NCI-H1105 (cell line): ENCODE data around the gene API5.
"Not testable (repeated sequence)": the region's sequence is repeated elsewhere in the genome, so short reads cannot be mapped to it uniquely, and the experiment has no call there.

ENCODE experiments used
- DNase-seq: peaks from one replicate; lab custom pipeline; 2025; lab: John Stamatoyannopoulos, UW

Gene API5

DNA sequence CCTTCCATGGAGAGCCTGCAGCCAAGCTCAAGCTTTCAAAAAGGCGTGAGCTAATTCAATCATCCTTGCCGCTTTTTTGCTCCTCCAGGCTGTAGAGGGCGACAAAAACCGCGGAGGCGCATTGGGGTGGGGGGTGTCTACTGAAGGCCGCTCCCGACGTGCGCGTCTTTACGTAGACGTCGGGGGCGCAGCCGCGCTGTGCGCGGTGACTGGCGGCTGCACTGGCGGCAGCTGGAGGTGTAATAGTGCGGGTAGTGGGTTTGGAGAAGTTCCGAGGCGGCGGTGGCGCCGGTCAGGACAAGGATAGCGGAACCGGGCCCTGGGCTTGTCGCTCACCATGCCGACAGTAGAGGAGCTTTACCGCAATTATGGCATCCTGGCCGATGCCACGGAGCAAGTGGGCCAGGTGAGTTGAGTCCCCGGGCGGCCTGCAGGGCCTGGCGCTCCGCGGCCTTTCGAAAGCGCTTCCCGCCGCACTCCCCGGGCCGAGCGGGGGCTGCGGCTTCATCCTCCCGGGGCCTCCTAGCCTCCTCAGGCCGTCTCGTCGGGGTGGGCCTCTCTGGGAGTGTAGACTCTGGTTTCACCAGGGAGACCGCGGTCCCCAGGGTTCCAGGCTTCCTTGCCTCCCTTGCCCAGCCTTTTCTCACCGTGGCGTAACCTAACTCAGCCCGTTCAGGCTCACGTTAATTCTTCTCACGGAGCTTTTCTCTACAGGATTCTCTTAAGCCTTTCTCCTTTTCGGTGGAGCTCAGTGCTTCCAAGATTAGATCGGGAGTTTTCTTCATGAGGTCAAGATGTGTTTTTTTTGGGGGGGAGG is at the start of gene API5:
API5 (plus strand) TSS at position 206 of the 817 bp plus-strand sequence; CDS start at position 338, 132 bp downstream.
- peak; percentile 98 for DNase-seq

DNA sequence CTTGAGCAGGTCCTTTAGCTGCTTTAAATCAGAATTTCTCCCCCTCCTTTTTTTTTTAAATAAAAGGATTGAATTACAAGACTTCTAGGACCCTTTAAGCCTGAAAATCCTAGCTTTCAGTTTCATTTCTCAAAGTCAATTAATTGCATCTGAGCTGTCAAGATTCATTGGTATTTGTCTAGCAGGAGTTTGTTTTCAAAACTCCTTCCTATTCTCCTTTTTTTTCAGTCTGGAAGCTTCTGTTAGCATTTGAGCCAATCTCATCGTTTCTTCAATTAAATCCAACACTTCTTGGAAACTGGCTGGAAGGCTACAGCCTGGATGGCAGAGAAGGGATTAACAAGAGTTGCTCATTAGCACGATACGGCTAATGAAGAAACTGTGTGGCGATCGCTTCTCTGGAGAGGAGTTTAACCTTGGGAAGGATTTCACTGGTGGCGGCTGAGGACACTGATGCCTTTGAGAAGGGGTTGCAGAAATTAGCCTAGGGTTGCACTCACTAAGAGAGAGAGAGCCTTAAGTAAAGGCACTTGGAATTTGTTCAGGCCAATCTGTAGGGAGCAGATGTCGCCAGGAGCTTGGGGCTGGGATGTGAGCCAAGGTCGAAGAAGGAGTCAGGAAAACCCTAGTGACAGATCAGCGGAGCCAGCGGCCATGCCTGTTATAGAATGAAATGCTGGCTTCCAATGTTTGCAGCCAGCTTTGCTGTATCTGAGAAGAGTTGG is 43.8 kb upstream of the API5 start:
- peak; percentile 52 for DNase-seq

DNA sequence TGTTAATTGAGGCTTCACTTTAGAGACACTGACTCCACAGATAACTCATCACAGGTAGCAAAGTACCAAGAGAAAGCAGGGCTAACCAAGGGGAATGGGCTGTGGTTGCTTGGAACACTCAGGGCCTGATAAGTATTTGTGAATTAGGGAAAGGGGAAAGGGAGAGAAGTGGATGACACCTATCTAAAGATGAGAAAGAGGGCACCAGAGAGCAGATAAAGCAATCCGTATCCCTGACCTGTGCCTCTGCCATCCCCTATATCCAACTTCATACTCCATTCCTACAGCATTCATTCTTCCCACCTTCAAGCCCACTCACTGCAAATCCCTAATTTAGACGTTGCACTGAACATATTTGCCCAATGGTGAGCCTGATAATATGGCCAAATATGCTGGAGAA is 43.0 kb upstream of the API5 start:
- no peak for DNase-seq

GRCh38 chr11:43269254-43269918 is 42.4 kb upstream of the API5 start:
- DNase-seq, result no peak

- no peak for DNase-seq
Measured at GRCh38 chr11:43270468-43270867, 41.3 kb upstream of the API5 start.

DNA sequence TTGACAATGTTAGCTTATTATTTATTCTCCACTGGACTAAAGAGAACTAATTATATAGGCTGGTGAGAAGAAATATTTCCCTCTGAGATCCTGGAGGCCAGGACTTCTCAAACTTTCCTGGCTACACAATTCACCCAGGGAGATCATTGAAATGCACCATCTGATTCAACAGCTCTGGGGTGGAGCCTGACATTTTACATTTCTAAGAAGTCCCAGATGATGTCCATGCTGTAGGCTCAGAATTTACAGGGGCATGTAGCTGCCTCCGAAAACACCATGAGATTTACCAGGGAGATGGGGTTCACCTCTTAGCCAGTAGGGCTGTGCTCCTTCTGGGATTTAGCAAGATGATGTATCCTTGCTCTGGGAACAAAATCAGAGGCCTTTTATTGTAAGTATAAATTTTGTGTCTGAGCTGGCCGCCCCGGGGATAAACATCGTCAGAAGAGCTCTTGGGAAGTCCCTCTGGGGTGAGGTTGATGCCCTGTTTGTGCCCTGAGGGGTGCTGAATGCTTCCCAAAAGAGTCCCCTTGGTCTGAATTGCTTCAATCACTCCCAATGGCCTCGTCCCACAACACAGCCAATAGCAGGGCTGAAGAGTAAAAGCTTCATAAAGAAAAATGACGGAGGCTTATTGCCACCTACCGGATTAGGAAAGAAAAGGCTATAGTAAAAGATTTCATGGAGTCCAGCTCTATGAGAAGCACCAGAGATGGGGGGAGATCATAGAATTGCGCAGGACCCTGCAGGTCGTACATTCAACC is 33.4 kb upstream of the API5 start:
- no peak for DNase-seq

GRCh38 chr11:43282607-43283440 is 29.0 kb upstream of the API5 start:
- peak; percentile 27 for DNase-seq

DNA sequence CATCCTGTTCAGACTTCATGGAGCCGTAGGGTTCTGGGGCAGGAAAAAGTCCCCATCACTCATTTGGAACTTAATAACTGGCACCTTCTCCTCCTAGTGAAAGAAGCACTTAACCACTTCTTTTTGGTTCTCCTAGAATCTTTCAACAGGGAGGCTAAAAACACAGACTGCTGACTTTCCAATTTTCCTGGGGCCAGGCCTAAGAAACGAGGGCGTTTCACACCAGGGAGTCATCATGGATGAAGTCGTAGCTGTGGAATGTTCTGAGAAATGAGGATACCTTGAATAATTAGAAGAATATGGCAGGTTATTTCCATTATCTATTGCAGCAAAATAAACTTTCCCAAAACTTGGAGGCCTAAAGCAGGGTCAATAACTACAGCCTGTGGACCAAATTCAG is 26.0 kb upstream of the API5 start:
- no peak for DNase-seq

DNA sequence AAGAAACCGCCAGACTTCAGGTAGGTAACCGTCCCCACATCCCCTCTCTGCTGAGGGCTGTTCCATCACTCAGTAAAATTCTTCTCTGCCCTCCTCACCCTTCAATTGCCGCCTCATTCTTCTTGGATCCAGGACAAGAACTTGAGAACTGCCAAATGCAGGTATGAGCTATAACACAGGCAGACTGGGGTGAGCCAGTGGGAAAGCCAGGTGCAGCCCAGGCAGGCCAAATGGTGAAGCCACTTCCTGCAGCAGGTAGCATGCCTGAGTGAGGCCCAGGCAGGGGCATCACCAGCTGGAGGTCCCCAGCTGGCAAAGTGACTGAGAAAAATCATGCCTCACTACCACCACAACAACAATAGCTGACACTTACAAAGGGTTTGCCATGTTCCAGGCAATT is 22.4 kb upstream of the API5 start:
- no peak for DNase-seq

- no peak for DNase-seq
Measured at GRCh38 chr11:43298397-43298796, 13.4 kb upstream of the API5 start.

DNA sequence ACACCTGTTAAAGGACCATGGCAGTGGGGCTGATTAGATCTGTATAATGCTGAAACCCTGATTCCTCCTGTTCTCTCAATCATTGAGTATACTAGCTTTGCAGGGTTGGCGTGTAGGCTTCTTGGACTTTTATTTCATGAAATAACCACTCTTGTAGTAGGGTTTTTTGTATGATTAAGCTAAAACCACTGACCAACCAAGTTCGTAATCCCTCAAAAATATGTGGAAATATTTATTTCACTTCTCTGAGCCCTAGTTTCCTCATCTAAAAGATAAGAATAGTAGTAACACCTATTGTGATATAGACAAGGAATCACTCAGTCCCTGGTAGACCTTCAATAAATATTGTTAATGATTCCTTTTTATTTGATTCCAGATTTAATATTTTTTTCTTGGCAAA is 4.2 kb downstream of the API5 start:
- no peak for DNase-seq

DNA sequence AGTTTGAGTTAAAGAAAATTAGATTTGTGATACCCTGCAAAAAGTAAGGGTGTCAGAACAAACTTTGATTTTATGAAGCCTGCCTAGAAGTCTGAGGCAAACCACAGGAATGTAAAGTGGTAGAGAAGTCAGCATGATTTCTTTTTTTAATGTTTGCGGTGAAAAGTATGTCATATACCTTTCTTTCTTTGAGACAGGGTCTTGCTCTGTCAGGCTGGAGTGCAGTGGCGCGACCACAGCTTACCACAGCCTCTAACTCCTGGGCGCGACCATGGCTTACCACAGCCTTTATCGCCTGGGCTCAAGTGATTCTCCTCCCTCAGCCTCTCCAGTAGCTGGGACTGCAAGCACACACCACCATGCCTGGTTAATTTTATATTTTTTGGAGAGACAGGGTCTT is 4.7 kb downstream of the API5 start:
- no peak for DNase-seq

- DNase-seq, result peak; percentile 4
Measured at GRCh38 chr11:43327987-43328386, 16.2 kb downstream of the API5 start.

- no peak for DNase-seq
Measured at GRCh38 chr11:43328482-43328881, 16.7 kb downstream of the API5 start.

DNA sequence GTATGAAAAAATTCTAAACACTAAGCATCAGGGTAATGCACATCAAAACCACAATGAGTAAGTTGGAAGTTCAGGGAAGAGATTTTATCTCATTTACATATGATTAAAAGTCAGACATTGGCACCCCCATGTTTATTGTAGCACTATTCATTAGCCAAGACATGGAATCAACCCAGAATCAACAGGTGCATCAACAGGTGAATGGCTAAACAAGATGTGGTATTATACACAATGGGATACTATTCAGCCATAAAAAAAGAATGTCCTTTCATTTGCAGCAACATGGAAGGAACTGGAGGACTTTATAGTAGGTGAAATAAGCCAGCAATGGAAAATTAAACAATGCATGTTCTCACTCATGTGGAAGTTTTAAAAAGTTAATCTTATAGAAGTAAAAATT is 29.4 kb downstream of the API5 start:
- DNase-seq, result no peak

DNA sequence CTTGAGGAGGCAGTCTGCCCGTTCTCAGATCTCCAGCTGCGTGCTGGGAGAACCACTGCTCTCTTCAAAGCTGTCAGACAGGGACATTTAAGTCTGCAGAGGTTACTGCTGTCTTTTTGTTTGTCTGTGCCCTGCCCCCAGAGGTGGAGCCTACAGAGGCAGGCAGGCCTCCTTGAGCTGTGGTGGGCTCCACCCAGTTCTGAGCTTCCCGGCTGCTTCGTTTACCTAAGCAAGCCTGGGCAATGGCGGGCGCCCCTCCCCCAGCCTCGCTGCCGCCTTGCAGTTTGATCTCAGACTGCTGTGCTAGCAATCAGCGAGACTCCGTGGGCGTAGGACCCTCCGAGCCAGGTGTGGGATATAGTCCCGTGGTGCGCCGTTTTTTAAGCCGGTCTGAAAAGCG is 39.6 kb downstream of the API5 start:
- not testable (repeated sequence) for DNase-seq

GRCh38 chr11:43354311-43354710 is 42.5 kb downstream of the API5 start:
- DNase-seq, result no peak

- no peak for DNase-seq
Measured at GRCh38 chr11:43356336-43356735, 44.5 kb downstream of the API5 start.

- DNase-seq, result no peak
Measured at GRCh38 chr11:43358279-43358800, 46.5 kb downstream of the API5 start.

DNA sequence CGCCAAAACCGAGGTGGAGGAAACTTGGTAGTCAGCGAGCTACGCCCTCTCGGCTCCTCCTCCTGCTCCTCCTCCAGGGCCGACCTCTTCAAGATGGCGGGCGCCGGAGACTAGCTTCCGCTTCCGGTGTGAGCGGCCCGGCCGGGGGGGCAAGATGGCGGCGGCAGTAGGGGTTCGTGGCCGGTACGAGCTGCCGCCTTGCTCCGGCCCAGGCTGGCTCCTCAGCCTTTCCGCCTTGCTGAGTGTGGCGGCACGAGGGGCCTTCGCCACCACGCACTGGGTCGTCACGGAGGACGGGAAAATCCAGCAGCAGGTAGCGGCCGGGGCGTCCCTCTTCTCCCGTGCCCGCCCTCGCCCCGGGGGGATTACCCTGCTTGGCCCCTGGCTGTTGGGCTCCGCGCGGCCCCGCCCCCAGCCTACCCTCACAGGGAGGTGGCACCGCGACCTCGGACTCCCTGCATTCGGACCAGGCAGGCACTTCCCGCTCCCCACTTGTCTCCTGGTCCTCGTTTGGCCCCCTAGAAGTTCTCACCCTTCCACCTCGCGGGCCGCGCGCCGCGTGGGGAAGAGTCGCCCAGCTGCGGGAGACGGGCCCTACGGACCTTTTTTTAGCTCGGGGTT is 47.1 kb downstream of the API5 start, which contains the start of gene TTC17:
TTC17 (plus strand) TSS at position 120 of the 621 bp plus-strand sequence; CDS start at position 155, 35 bp downstream.
- DNase-seq, result peak; percentile 96
